22Rv1 (cell line): ENCODE measurements around the gene NUP42.

Experiments used
- ZFX ChIP-seq: fragments of 450-650 bp; IDR thresholded peaks from 2 replicates; pipeline ENCODE4 v1.6.1; 2017; ENCODE audit warnings: antibody characterized with exemption, borderline replicate concordance
- TF ChIP-seq, protein P1 (sequence below): fragments of 450-650 bp; IDR thresholded peaks from 2 replicates; pipeline ENCODE4 v1.5.1; 2017; ENCODE audit warnings: mild to moderate bottlenecking

DNA sequence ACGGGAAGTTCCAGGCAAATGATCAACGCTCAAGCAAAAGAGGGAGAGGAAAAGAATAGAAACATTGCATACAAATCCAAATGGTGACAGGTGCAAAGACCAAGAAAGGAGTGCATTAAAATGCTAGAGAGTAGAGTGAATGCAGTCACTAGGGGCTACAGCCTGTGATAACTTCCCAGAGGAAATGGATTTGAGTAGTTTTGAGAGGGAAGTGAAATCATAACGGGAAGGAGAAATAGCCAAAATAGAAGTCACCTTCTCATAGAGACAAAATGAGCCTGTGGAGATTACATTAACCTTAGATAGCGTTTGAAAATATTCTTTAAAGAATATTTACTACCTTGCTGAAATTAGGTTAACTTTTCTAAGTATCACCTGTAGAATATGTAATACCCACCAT lies 26.5 kb downstream of the NUP42 start:
- TF ChIP-seq, protein P1, sequence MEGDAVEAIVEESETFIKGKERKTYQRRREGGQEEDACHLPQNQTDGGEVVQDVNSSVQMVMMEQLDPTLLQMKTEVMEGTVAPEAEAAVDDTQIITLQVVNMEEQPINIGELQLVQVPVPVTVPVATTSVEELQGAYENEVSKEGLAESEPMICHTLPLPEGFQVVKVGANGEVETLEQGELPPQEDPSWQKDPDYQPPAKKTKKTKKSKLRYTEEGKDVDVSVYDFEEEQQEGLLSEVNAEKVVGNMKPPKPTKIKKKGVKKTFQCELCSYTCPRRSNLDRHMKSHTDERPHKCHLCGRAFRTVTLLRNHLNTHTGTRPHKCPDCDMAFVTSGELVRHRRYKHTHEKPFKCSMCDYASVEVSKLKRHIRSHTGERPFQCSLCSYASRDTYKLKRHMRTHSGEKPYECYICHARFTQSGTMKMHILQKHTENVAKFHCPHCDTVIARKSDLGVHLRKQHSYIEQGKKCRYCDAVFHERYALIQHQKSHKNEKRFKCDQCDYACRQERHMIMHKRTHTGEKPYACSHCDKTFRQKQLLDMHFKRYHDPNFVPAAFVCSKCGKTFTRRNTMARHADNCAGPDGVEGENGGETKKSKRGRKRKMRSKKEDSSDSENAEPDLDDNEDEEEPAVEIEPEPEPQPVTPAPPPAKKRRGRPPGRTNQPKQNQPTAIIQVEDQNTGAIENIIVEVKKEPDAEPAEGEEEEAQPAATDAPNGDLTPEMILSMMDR = no peak
- TF ChIP-seq ZFX = no peak
